CD14-positive monocyte (primary cell): ENCODE measurements around the gene GFRA3. TPM values are rescaled to one million over a fixed set of nuclear protein-coding genes. Genes with fewer than 3 reads are reported as not detected.
"Not testable (repeated sequence)": the region's sequence is repeated elsewhere in the genome, so short reads cannot be mapped to it uniquely, and the experiment has no call there.

Experiments used
- DNase-seq, 3 donors: peaks; one replicate each; pipeline ENCODE4 v3.0.0-alpha.2; 2011 to 2022
- H2AFZ ChIP-seq: 2 replicates; pipeline ENCODE4 v1.6.0; 2012; ENCODE audit warnings: mild to moderate bottlenecking, low read depth, low read length, inconsistent platforms; ENCODE audit not compliant: insufficient read depth, poor library complexity, severe bottlenecking
- H3K27ac ChIP-seq, 2 donors: 1 replicate in 1 of 2; 2 replicates in 1 of 2; pipeline ENCODE4 v1.5.1; 2012 to 2013; ENCODE audit warnings: low read length in 2 of 2, control low read depth in 1 of 2, inconsistent platforms in 1 of 2, low read depth in 1 of 2, mild to moderate bottlenecking in 1 of 2
- H3K27me3 ChIP-seq, 2 donors: one replicate each; pipeline versions ENCODE4 v1.6.0 to v1.6.1; 2011 to 2013; ENCODE audit warnings: low read length in 2 of 2; ENCODE audit not compliant: control insufficient read depth in 2 of 2, insufficient read depth in 2 of 2
- H3K36me3 ChIP-seq, 2 donors: replicated peaks in 1 of 2; 1 replicate in 1 of 2; 2 replicates in 1 of 2; pipeline versions ENCODE4 v1.5.1 to v1.6.1; 2012 to 2013; ENCODE audit warnings: low read length in 2 of 2, control low read depth in 1 of 2, inconsistent platforms in 1 of 2, mild to moderate bottlenecking in 1 of 2; ENCODE audit not compliant: insufficient read depth in 2 of 2, control insufficient read depth in 1 of 2
- H3K4me1 ChIP-seq, 2 donors: 1 replicate in 1 of 2; 2 replicates in 1 of 2; pipeline versions ENCODE4 v1.5.1 to v1.6.1; 2012 to 2013; ENCODE audit warnings: low read length in 2 of 2, control low read depth in 1 of 2, inconsistent platforms in 1 of 2, mild to moderate bottlenecking in 1 of 2, moderate library complexity in 1 of 2; ENCODE audit not compliant: insufficient read depth in 2 of 2, control insufficient read depth in 1 of 2
- H3K4me2 ChIP-seq: replicated peaks from 2 replicates; pipeline ENCODE3; 2012; ENCODE audit warnings: low read length, moderate library complexity, mild to moderate bottlenecking; ENCODE audit not compliant: poor library complexity, severe bottlenecking; ENCODE audit errors: extremely low read depth
- H3K4me3 ChIP-seq, 3 experiments: fragments of 200-600 bp in 1 of 3; sonication (generic) in 1 of 3; replicated peaks in 1 of 3; 1 replicate in 2 of 3; 2 replicates in 1 of 3; pipeline ENCODE4 v1.5.1; 2011 to 2013; ENCODE audit warnings: low read length in 3 of 3, mild to moderate bottlenecking in 3 of 3, control low read depth in 2 of 3, low read depth in 2 of 3, inconsistent platforms in 1 of 3, moderate library complexity in 1 of 3
- H3K79me2 ChIP-seq: 2 replicates; pipeline ENCODE4 v1.6.0; 2012; ENCODE audit warnings: mild to moderate bottlenecking, control low read depth, inconsistent platforms, low read length, moderate library complexity; ENCODE audit not compliant: insufficient read depth
- H3K9ac ChIP-seq: 2 replicates; pipeline ENCODE4 v1.6.0; 2017; ENCODE audit warnings: low read length, mild to moderate bottlenecking; ENCODE audit not compliant: insufficient read depth, poor library complexity, severe bottlenecking
- H3K9me3 ChIP-seq, 2 donors: replicated peaks in 1 of 2; 1 replicate in 1 of 2; 2 replicates in 1 of 2; pipeline versions ENCODE4 v1.5.1 to v1.6.1; 2012 to 2013; ENCODE audit warnings: low read length in 2 of 2, control low read depth in 1 of 2; ENCODE audit not compliant: control insufficient read depth in 1 of 2, insufficient read depth in 1 of 2
- H4K20me1 ChIP-seq: 2 replicates; pipeline ENCODE4 v1.6.0; 2012; ENCODE audit warnings: mild to moderate bottlenecking, low read length, control low read depth, moderate library complexity; ENCODE audit not compliant: insufficient read depth
- H3K27ac Mint-ChIP-seq, 7 donors: one replicate each; pipeline ENCODE4 v1.8.0; 2020; ENCODE audit warnings: mild to moderate bottlenecking in 7 of 7, mixed read lengths in 7 of 7, moderate library complexity in 6 of 7, inconsistent platforms in 2 of 7
- H3K27me3 Mint-ChIP-seq, 3 donors: one replicate each; pipeline ENCODE4 v1.8.0; 2021 to 2022; ENCODE audit warnings: low read depth in 3 of 3, mild to moderate bottlenecking in 3 of 3, mixed read lengths in 3 of 3, moderate library complexity in 3 of 3, inconsistent platforms in 1 of 3
- H3K36me3 Mint-ChIP-seq, 2 donors: one replicate each; pipeline ENCODE4 v1.8.0; 2020; ENCODE audit warnings: mixed read lengths in 2 of 2, inconsistent platforms in 1 of 2, mild to moderate bottlenecking in 1 of 2
- H3K4me1 Mint-ChIP-seq: one replicate; pipeline ENCODE4 v1.8.0; 2020; ENCODE audit warnings: mild to moderate bottlenecking, mixed read lengths
- H3K4me3 Mint-ChIP-seq, 2 donors: one replicate each; pipeline ENCODE4 v1.8.0; 2020; ENCODE audit warnings: mild to moderate bottlenecking in 2 of 2, mixed read lengths in 2 of 2, moderate library complexity in 1 of 2
- H3K9me3 Mint-ChIP-seq, 7 donors: one replicate each; pipeline ENCODE4 v1.8.0; 2020 to 2022; ENCODE audit warnings: mixed read lengths in 7 of 7, mild to moderate bottlenecking in 6 of 7, moderate library complexity in 6 of 7, inconsistent platforms in 2 of 7
- WGBS: methylation state at CpG from one replicate; pipeline ENCODE4 v1.1.5; 2013; ENCODE audit warnings: missing lambda C conversion rate; ENCODE audit not compliant: insufficient coverage; 5-methylcytosine and 5-hydroxymethylcytosine counted together
- intact Hi-C, 2 donors: fragments of 100-400 bp; cut with micrococcal nuclease; formaldehyde crosslinking; loops; one replicate each; pipeline versions ENCODE4 v1.15.0 to v1.15.1; 2023
- polyA minus RNA-seq: library from RNA; depleted of rRNA, polyadenylated mRNA; stranded (reverse); fragments of >200 nt; gene quantifications from 2 replicates; pipeline ENCODE4 v1.2.3, GENCODE V29; 2012
- polyA plus RNA-seq, 3 donors: library from polyadenylated mRNA; depleted of rRNA in 1 of 3; unstranded in 2 of 3; stranded (reverse) in 1 of 3; fragments of 300-500 nt in 2 of 3; fragments of >200 nt in 1 of 3; fragmentation: Illumina TruSeq in 2 of 3; gene quantifications; 1 replicate in 2 of 3; 2 replicates in 1 of 3; pipeline ENCODE4 v1.2.3, GENCODE V29; 2012 to 2021
- total RNA-seq, 12 experiments: library from RNA in 1 of 12; stranded (reverse) in 1 of 12; fragments of 120-200 nt in 1 of 12; gene quantifications; one replicate each; pipeline ENCODE4 v1.2.4 and lab custom pipeline; 2013 to 2026; ENCODE audit warnings: mixed read lengths in 6 of 12, inconsistent platforms in 1 of 12
- TF ChIP-seq, protein P1 (sequence below): fragments of 200-600 bp; IDR thresholded peaks from one replicate; pipeline ENCODE4 v1.8.0; 2022; ENCODE audit warnings: antibody characterized with exemption, mild to moderate bottlenecking

The GFRA3 gene, protein sequence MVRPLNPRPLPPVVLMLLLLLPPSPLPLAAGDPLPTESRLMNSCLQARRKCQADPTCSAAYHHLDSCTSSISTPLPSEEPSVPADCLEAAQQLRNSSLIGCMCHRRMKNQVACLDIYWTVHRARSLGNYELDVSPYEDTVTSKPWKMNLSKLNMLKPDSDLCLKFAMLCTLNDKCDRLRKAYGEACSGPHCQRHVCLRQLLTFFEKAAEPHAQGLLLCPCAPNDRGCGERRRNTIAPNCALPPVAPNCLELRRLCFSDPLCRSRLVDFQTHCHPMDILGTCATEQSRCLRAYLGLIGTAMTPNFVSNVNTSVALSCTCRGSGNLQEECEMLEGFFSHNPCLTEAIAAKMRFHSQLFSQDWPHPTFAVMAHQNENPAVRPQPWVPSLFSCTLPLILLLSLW
- total RNA-seq (2013): not detected
- polyA plus RNA-seq (not detected), polyA minus RNA-seq (not detected in 2 replicates), total RNA-seq (lab: John Stamatoyannopoulos, UW) (0 to 0.15 (median 0) reads per million in 11 experiments)

DNA sequence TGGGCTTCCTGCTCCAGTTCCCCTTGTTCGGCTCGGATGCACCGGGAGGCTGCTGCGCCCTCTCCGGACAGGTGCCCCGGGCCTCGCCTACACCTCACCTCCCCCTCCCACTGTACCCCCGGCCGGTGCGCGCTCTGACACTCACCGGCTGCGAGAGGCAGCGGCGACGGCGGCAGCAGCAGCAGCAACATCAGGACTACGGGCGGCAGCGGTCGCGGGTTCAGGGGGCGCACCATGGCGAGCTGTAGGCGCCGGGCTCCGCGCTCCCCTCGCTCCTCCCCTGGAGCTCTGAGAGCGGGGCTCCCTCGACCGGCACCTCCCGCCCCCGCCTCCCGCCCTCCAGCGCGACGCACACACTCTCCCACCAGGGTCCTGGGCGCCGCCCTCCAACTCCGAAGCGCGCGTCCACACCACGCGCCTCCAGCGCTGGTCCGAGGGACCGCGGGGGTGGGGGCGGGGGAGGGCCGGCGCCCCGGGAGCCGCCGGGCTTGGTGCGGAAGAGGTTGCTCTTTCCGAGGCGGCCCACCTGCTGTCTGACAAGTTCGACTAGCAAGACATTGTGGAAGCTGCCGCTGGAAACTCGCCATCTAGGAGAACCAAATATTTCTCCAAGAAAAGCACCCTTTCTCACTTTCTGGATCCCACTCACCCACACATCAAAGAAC lies at the start of gene GFRA3:
Gene GFRA3 (minus strand): TSS at position 433 of the 665 bp plus-strand sequence. CDS start 197 bp downstream, at position 236.
- Histone ChIP-seq H2AFZ (peak within 1 kb of the TSS; percentile 29), H4K20me1 (no peaks in the 10 kb centered on the region), H3K9ac (peak within 1 kb of the TSS; percentile 21), H3K4me1 (peaks cover 0 to 7% of the 10 kb centered on the region in 2 donors), H3K27me3 (peaks cover 30 to 33% of the 10 kb centered on the region in 2 donors), H3K4me2 (peak within 1 kb of the TSS; percentile 48), H3K79me2 (no peaks in the 10 kb centered on the region), H3K36me3 (no peaks in the 10 kb centered on the region), H3K27ac (no peak within 1 kb of the TSS), H3K4me3 (peak within 1 kb of the TSS in 1 of 3 experiments; percentile 43), H3K9me3 (no peaks in the 10 kb centered on the region)
- intact Hi-C loops: no loop called here
- no peak for DNase-seq
- Mint-ChIP-seq H3K27ac (peak within 1 kb of the TSS in 1 of 7 donors; percentile 2), H3K4me1 (peaks cover 6% of the 10 kb centered on the region), H3K4me3 (peak within 1 kb of the TSS in 1 of 2 donors; percentile 63), H3K27me3 (peaks cover 30 to 42% (median 33%) of the 10 kb centered on the region in 3 donors), H3K9me3 (peaks cover 0 to 7% (median 0%) of the 10 kb centered on the region in 7 donors), H3K36me3 (no peaks in the 10 kb centered on the region)
- TF ChIP-seq, protein P1, sequence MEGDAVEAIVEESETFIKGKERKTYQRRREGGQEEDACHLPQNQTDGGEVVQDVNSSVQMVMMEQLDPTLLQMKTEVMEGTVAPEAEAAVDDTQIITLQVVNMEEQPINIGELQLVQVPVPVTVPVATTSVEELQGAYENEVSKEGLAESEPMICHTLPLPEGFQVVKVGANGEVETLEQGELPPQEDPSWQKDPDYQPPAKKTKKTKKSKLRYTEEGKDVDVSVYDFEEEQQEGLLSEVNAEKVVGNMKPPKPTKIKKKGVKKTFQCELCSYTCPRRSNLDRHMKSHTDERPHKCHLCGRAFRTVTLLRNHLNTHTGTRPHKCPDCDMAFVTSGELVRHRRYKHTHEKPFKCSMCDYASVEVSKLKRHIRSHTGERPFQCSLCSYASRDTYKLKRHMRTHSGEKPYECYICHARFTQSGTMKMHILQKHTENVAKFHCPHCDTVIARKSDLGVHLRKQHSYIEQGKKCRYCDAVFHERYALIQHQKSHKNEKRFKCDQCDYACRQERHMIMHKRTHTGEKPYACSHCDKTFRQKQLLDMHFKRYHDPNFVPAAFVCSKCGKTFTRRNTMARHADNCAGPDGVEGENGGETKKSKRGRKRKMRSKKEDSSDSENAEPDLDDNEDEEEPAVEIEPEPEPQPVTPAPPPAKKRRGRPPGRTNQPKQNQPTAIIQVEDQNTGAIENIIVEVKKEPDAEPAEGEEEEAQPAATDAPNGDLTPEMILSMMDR: no peak
- WGBS: 3% methylated on average over 48 of the region's 62 CpGs

DNA sequence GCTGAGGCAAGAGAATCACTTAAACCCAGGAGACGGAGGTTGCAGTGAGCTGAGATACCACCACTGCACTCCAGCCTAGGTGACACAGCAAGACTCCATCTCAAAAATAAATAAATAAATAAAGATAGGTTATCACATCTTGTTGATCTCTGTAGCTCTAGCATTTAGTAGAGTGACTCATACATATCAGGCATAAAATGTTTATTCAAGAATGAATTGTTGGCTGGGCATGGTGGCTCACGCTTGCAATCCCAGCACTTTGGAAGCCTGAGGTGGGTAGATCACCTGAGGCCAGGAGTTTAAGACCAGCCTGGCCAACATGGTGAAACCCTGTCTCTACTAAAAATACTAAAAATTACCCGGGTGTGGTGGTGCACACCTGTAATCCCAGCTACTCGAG lies 43.8 kb upstream of the GFRA3 start:
- H2AFZ ChIP-seq, H3K27me3 Mint-ChIP-seq, H3K27ac Mint-ChIP-seq, H3K4me3 ChIP-seq, DNase-seq, H3K4me1 Mint-ChIP-seq, intact Hi-C loops, H3K79me2 ChIP-seq, H3K4me3 Mint-ChIP-seq, H4K20me1 ChIP-seq, H3K4me1 ChIP-seq, H3K27me3 ChIP-seq, H3K9me3 ChIP-seq, H3K9me3 Mint-ChIP-seq, H3K27ac ChIP-seq, H3K4me2 ChIP-seq, H3K9ac ChIP-seq: not testable (repeated sequence)
- WGBS: 83% methylated on average over 1 of the region's 4 CpGs
- H3K36me3 ChIP-seq: peaks cover 20 to 51% of the 10 kb centered on the region in 2 donors
- peaks cover 20 to 49% of the 10 kb centered on the region in 2 donors for H3K36me3 Mint-ChIP-seq
